ENCODE data around the gene MGAT4C. TPM values are rescaled to one million over a fixed set of nuclear protein-coding genes. Genes with fewer than 3 reads are reported as not detected.
A peak's percentile ranks its signal among the peaks of the same experiment; 100 is the strongest.

MGAT4C gene
- total RNA-seq, 2 donors from 2014 or later = 0.11 to 1.8 TPM

GRCh38 chr12:86283620-86284019, 27.4 kb upstream of the MGAT4C start:
- no peak for DNase-seq
- 98 to 100% methylated on average over 1 to 2 of the region's 2 CpGs for WGBS, 2 experiments (ENCODE audit: insufficient coverage in 1 of 2, insufficient read length in 1 of 2)
- Histone ChIP-seq H3K4me3 (ENCODE audit: low read length) (no peak overlapping the region), H3K27ac (ENCODE audit: low read depth, low read length) (no peak overlapping the region), H3K27me3 (ENCODE audit: control insufficient read depth, insufficient read depth, low read length, poor library complexity, severe bottlenecking) (no peaks in the 10 kb centered on the region), H3K9me3 (ENCODE audit: control insufficient read depth, low read length) (peaks cover 4% of the 10 kb centered on the region), H3K4me1 (ENCODE audit: control insufficient read depth, insufficient read depth, low read length) (no peaks in the 10 kb centered on the region), H3K36me3 (ENCODE audit: control insufficient read depth, insufficient read depth, low read length) (no peaks in the 10 kb centered on the region), H3K9ac (ENCODE audit: extremely low read depth, low read length, poor library complexity, severe bottlenecking) (no peak overlapping the region)
- Mint-ChIP-seq H3K36me3 (ENCODE audit: low read depth) (no peaks in the 10 kb centered on the region), H3K4me1 (no peaks in the 10 kb centered on the region), H3K27me3 (ENCODE audit: insufficient read depth) (no peaks in the 10 kb centered on the region), H3K4me3 (no peak overlapping the region), H3K27ac (no peak overlapping the region), H3K9me3 (peaks cover under 1% of the 10 kb centered on the region)
- no peak for TF ChIP-seq CTCF (conservative IDR thresholded peaks at IDR 0.05)

- no peaks in the 10 kb centered on the region for H3K36me3 ChIP-seq (ENCODE audit: control insufficient read depth, insufficient read depth, low read length)
- 88 to 97% methylated on average over 3 to 5 of the region's 5 CpGs for WGBS, 2 experiments (ENCODE audit: insufficient coverage in 1 of 2, insufficient read length in 1 of 2)
- Mint-ChIP-seq H3K36me3 (ENCODE audit: low read depth) (peaks cover 2% of the 10 kb centered on the region), H3K27ac (no peak overlapping the region), H3K4me3 (no peak overlapping the region), H3K4me1 (no peaks in the 10 kb centered on the region), H3K9me3 (peaks cover 16% of the 10 kb centered on the region), H3K27me3 (ENCODE audit: insufficient read depth) (no peaks in the 10 kb centered on the region)
- peaks cover 27% of the 10 kb centered on the region for H3K9me3 ChIP-seq (ENCODE audit: control insufficient read depth, low read length)
- no peak overlapping the region for H3K9ac ChIP-seq (ENCODE audit: extremely low read depth, low read length, poor library complexity, severe bottlenecking)
- no peak for DNase-seq
- H3K27ac ChIP-seq (ENCODE audit: low read depth, low read length) = no peak overlapping the region
- H3K4me3 ChIP-seq (ENCODE audit: low read length) = peak overlapping the region; percentile 28
- H3K27me3 ChIP-seq (ENCODE audit: control insufficient read depth, insufficient read depth, low read length, poor library complexity, severe bottlenecking) = no peaks in the 10 kb centered on the region
- H3K4me1 ChIP-seq (ENCODE audit: control insufficient read depth, insufficient read depth, low read length) = no peaks in the 10 kb centered on the region
- no peak for TF ChIP-seq CTCF (conservative IDR thresholded peaks at IDR 0.05)
Observed at GRCh38 chr12:86275356-86275755, 19.2 kb upstream of the MGAT4C start.

- Mint-ChIP-seq H3K27me3 (ENCODE audit: insufficient read depth) (peaks cover 3% of the 10 kb centered on the region), H3K4me1 (peaks cover 4% of the 10 kb centered on the region), H3K9me3 (no peaks in the 10 kb centered on the region), H3K4me3 (peak overlapping the region; percentile 67), H3K27ac (no peak overlapping the region), H3K36me3 (ENCODE audit: low read depth) (no peaks in the 10 kb centered on the region)
- Histone ChIP-seq H3K36me3 (ENCODE audit: control insufficient read depth, insufficient read depth, low read length) (no peaks in the 10 kb centered on the region), H3K27ac (ENCODE audit: low read depth, low read length) (no peak overlapping the region), H3K4me1 (ENCODE audit: control insufficient read depth, insufficient read depth, low read length) (no peaks in the 10 kb centered on the region), H3K9ac (ENCODE audit: extremely low read depth, low read length, poor library complexity, severe bottlenecking) (no peak overlapping the region), H3K27me3 (ENCODE audit: control insufficient read depth, insufficient read depth, low read length, poor library complexity, severe bottlenecking) (no peaks in the 10 kb centered on the region), H3K9me3 (ENCODE audit: control insufficient read depth, low read length) (no peaks in the 10 kb centered on the region), H3K4me3 (ENCODE audit: low read length) (no peak overlapping the region)
- no peak for TF ChIP-seq CTCF (conservative IDR thresholded peaks at IDR 0.05)
- 97 to 100% methylated on average over 3 to 5 of the region's 5 CpGs for WGBS, 2 experiments (ENCODE audit: insufficient coverage in 1 of 2, insufficient read length in 1 of 2)
- DNase-seq = no peak
Observed at GRCh38 chr12:86265329-86265695, 9.1 kb upstream of the MGAT4C start.
